GM12892 (cell line): ENCODE results near the gene C12orf57.
A peak's percentile ranks its signal among the peaks of the same experiment; 100 is the strongest.

Experiments
- POLR2A ChIP-seq: IDR thresholded peaks from 2 replicates; pipeline ENCODE4 v1.6.1; 2011; ENCODE audit warnings: low read depth, low read length, control low read depth
- POLR2AphosphoS5 ChIP-seq: IDR thresholded peaks from 2 replicates; pipeline ENCODE4 v1.6.1; 2011; ENCODE audit warnings: low read depth, low read length, control low read depth
- TAF1 ChIP-seq: IDR thresholded peaks from 2 replicates; pipeline ENCODE4 v1.6.1; 2011; ENCODE audit warnings: low read depth, mild to moderate bottlenecking, control low read depth, low read length, borderline replicate concordance

GRCh38 chr12:6936636-6937480 is 7.0 kb upstream of the C12orf57 start:
- TF ChIP-seq POLR2A, result peak; percentile 58; the same call in 1 of the 2 replicates
- no peak; the same call in 1 of the 2 replicates for TF ChIP-seq POLR2AphosphoS5
- no peak for TF ChIP-seq TAF1
